Astrocyte (in vitro differentiated cells and primary cell): ENCODE data around the gene LRRTM1. TPM values are rescaled to one million over a fixed set of nuclear protein-coding genes. Genes with fewer than 3 reads are reported as not detected.

Experiments used
- DNase-seq: peaks from one replicate; pipeline ENCODE4 v3.0.0-alpha.2; 2010; ENCODE audit warnings: low read depth
- FAIRE-seq: peaks from 2 replicates; lab custom pipeline; 2011; peaks lifted over from hg19 to GRCh38; lab: Jason Lieb, UNC
- H2AFZ ChIP-seq: 2 replicates; pipeline ENCODE4 v1.6.0; 2012; ENCODE audit warnings: low read depth, low read length, inconsistent platforms
- H3K27ac ChIP-seq: 2 replicates; pipeline ENCODE4 v1.5.1; 2011; ENCODE audit warnings: low read depth, low read length, inconsistent platforms
- H3K27me3 ChIP-seq: 2 replicates; pipeline ENCODE4 v1.6.0; 2011; ENCODE audit warnings: low read length, inconsistent platforms; ENCODE audit not compliant: insufficient read depth
- H3K36me3 ChIP-seq: 2 replicates; pipeline ENCODE4 v1.5.1; 2011; ENCODE audit warnings: low read length, inconsistent platforms; ENCODE audit not compliant: insufficient read depth
- H3K4me1 ChIP-seq: 2 replicates; pipeline ENCODE4 v1.5.1; 2011; ENCODE audit warnings: low read length, inconsistent platforms; ENCODE audit not compliant: insufficient read depth
- H3K4me2 ChIP-seq: 2 replicates; pipeline ENCODE4 v1.6.0; 2012; ENCODE audit warnings: low read length, inconsistent platforms
- H3K4me3 ChIP-seq: 2 replicates; pipeline ENCODE4 v1.5.1; 2011; ENCODE audit warnings: low read depth, mild to moderate bottlenecking, low read length, inconsistent platforms; ENCODE audit not compliant: insufficient read depth
- H3K79me2 ChIP-seq: 2 replicates; pipeline ENCODE4 v1.6.0; 2012; ENCODE audit warnings: mild to moderate bottlenecking, low read length, inconsistent platforms; ENCODE audit not compliant: insufficient read depth
- H3K9ac ChIP-seq: 2 replicates; pipeline ENCODE4 v1.6.0; 2012; ENCODE audit warnings: mild to moderate bottlenecking, low read length, inconsistent platforms
- H3K9me3 ChIP-seq: 2 replicates; pipeline ENCODE4 v1.5.1; 2012; ENCODE audit warnings: low read depth, mild to moderate bottlenecking, low read length, inconsistent platforms; ENCODE audit not compliant: insufficient read depth
- H4K20me1 ChIP-seq: 2 replicates; pipeline ENCODE4 v1.6.0; 2012; ENCODE audit warnings: low read length, inconsistent platforms; ENCODE audit not compliant: insufficient read depth
- H3K27ac Mint-ChIP-seq: one replicate; pipeline ENCODE4 v1.8.0; 2021; ENCODE audit warnings: mild to moderate bottlenecking, mixed read lengths; ENCODE audit not compliant: unreplicated experiment
- H3K27me3 Mint-ChIP-seq: one replicate; pipeline ENCODE4 v1.8.0; 2021; ENCODE audit warnings: low read depth, mixed read lengths; ENCODE audit not compliant: unreplicated experiment
- H3K36me3 Mint-ChIP-seq: one replicate; pipeline ENCODE4 v1.8.0; 2021; ENCODE audit warnings: low read depth, mixed read lengths; ENCODE audit not compliant: unreplicated experiment
- H3K4me1 Mint-ChIP-seq: one replicate; pipeline ENCODE4 v1.8.0; 2021; ENCODE audit warnings: low read depth, mixed read lengths; ENCODE audit not compliant: unreplicated experiment
- H3K4me3 Mint-ChIP-seq: one replicate; pipeline ENCODE4 v1.8.0; 2021; ENCODE audit warnings: mild to moderate bottlenecking, moderate library complexity, mixed read lengths; ENCODE audit not compliant: unreplicated experiment
- H3K9me3 Mint-ChIP-seq: one replicate; pipeline ENCODE4 v1.8.0; 2021; ENCODE audit warnings: mild to moderate bottlenecking, mixed read lengths; ENCODE audit not compliant: unreplicated experiment
- EZH2 ChIP-seq: IDR thresholded peaks from 2 replicates; pipeline ENCODE4 v1.6.1; 2012; ENCODE audit warnings: mild to moderate bottlenecking, low read length, inconsistent platforms; ENCODE audit not compliant: insufficient read depth
- total RNA-seq: library from RNA; stranded (reverse); gene quantifications from 2 replicates; pipeline ENCODE4 v1.2.1, GENCODE V29; 2021
- TF ChIP-seq, protein P1 (sequence below): IDR thresholded peaks from 2 replicates; pipeline ENCODE4 v1.5.1; 2011; ENCODE audit warnings: low read depth, mild to moderate bottlenecking, inconsistent platforms, low read length, moderate library complexity; ENCODE audit not compliant: insufficient read depth

LRRTM1 gene
- total RNA-seq, 1 donor from 2014 or later = not detected

DNA sequence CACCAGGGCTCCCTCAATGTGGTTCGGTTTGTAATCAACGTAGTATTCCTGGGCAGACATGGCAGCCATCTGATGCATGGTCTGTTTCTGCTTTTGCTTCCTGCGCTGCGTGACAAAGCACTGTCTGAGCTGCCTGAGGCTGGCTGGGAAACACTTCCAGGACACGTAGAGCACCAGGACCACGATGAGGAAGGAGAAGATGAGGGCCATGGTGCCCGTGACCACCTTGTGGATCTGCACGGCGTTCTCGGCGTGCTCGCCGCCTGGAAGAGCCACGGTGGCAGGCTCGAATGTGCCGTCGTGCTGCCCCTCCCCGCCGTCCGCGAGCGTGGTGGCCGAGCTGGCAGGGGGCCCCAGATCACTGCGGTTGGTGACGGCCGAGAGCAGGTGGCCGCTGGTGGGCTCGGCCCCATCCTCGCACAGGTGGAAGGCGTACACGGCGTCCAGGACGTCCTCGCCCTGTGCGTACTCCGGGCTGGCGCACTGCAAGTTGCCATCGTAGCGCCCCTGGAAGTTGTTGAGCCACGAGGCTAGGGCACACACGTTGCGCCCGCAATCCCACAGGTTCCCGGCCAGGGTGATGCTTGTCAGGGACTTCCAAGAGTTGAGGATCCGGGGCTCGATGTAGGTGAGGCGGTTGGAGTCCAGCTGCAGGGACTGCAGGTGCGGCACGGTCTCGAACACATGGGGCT lies 2.1 kb downstream of the LRRTM1 start:
- peaks cover 53% of the 10 kb centered on the region for H3K27me3 ChIP-seq
- H3K27ac ChIP-seq = no peak overlapping the region
- H3K79me2 ChIP-seq = no peaks in the 10 kb centered on the region
- peaks cover 9% of the 10 kb centered on the region for H3K4me1 Mint-ChIP-seq
- no peaks in the 10 kb centered on the region for H3K36me3 Mint-ChIP-seq
- no peak overlapping the region for H3K4me3 ChIP-seq
- no peak overlapping the region for H3K4me3 Mint-ChIP-seq
- no peaks in the 10 kb centered on the region for H4K20me1 ChIP-seq
- TF ChIP-seq EZH2 = no peak
- TF ChIP-seq, protein P1, sequence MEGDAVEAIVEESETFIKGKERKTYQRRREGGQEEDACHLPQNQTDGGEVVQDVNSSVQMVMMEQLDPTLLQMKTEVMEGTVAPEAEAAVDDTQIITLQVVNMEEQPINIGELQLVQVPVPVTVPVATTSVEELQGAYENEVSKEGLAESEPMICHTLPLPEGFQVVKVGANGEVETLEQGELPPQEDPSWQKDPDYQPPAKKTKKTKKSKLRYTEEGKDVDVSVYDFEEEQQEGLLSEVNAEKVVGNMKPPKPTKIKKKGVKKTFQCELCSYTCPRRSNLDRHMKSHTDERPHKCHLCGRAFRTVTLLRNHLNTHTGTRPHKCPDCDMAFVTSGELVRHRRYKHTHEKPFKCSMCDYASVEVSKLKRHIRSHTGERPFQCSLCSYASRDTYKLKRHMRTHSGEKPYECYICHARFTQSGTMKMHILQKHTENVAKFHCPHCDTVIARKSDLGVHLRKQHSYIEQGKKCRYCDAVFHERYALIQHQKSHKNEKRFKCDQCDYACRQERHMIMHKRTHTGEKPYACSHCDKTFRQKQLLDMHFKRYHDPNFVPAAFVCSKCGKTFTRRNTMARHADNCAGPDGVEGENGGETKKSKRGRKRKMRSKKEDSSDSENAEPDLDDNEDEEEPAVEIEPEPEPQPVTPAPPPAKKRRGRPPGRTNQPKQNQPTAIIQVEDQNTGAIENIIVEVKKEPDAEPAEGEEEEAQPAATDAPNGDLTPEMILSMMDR = no peak
- no peaks in the 10 kb centered on the region for H3K9me3 Mint-ChIP-seq
- H3K27me3 Mint-ChIP-seq = peaks cover 69% of the 10 kb centered on the region
- no peak overlapping the region for H3K27ac Mint-ChIP-seq
- H3K36me3 ChIP-seq = no peaks in the 10 kb centered on the region
- H3K4me1 ChIP-seq = no peaks in the 10 kb centered on the region
- DNase-seq (no peak), FAIRE-seq (no peak)
- H3K4me2 ChIP-seq = peak overlapping the region; percentile 84
- no peaks in the 10 kb centered on the region for H3K9me3 ChIP-seq
- no peak overlapping the region for H3K9ac ChIP-seq
- H2AFZ ChIP-seq = peak overlapping the region; percentile 71

GRCh38 chr2:80302001-80302313 lies 2.6 kb downstream of the LRRTM1 start:
- H3K36me3 ChIP-seq = no peaks in the 10 kb centered on the region
- H3K9ac ChIP-seq = no peak overlapping the region
- DNase-seq = no peak
- H2AFZ ChIP-seq = peak overlapping the region; percentile 71
- no peaks in the 10 kb centered on the region for H3K36me3 Mint-ChIP-seq
- H3K4me3 ChIP-seq = no peak overlapping the region
- no peak overlapping the region for H3K27ac Mint-ChIP-seq
- no peak overlapping the region for H3K27ac ChIP-seq
- H3K4me3 Mint-ChIP-seq = no peak overlapping the region
- H3K4me2 ChIP-seq = no peak overlapping the region
- H3K27me3 Mint-ChIP-seq = peaks cover 69% of the 10 kb centered on the region
- H3K9me3 ChIP-seq = no peaks in the 10 kb centered on the region
- no peak for TF ChIP-seq EZH2
- TF ChIP-seq, protein P1 = no peak
- peaks cover 2% of the 10 kb centered on the region for H3K9me3 Mint-ChIP-seq
- H3K27me3 ChIP-seq = peaks cover 53% of the 10 kb centered on the region
- no peaks in the 10 kb centered on the region for H3K4me1 ChIP-seq
- H4K20me1 ChIP-seq = no peaks in the 10 kb centered on the region
- no peaks in the 10 kb centered on the region for H3K79me2 ChIP-seq
- FAIRE-seq = no peak
- H3K4me1 Mint-ChIP-seq = peaks cover 9% of the 10 kb centered on the region

GRCh38 chr2:80300954-80301353 lies 3.6 kb downstream of the LRRTM1 start:
- no peaks in the 10 kb centered on the region for H3K36me3 ChIP-seq
- H4K20me1 ChIP-seq = no peaks in the 10 kb centered on the region
- H3K4me2 ChIP-seq = no peak overlapping the region
- Mint-ChIP-seq H3K36me3 (no peaks in the 10 kb centered on the region), H3K4me3 (no peak overlapping the region), H3K27ac (no peak overlapping the region), H3K27me3 (peaks cover 64% of the 10 kb centered on the region), H3K4me1 (peaks cover 9% of the 10 kb centered on the region), H3K9me3 (peaks cover 2% of the 10 kb centered on the region)
- FAIRE-seq (no peak), DNase-seq (no peak)
- H3K9me3 ChIP-seq = no peaks in the 10 kb centered on the region
- H3K4me1 ChIP-seq = no peaks in the 10 kb centered on the region
- H3K27me3 ChIP-seq = peaks cover 52% of the 10 kb centered on the region
- H3K9ac ChIP-seq = no peak overlapping the region
- H3K27ac ChIP-seq = no peak overlapping the region
- TF ChIP-seq EZH2 = no peak
- TF ChIP-seq, protein P1 = no peak
- H3K4me3 ChIP-seq = no peak overlapping the region
- H2AFZ ChIP-seq = no peak overlapping the region
- H3K79me2 ChIP-seq = no peaks in the 10 kb centered on the region
